ENCODE measurements around the gene ELFN1. TPM values are rescaled to one million over a fixed set of nuclear protein-coding genes. Genes with fewer than 3 reads are reported as not detected.

Gene ELFN1
- total RNA-seq, 1 experiment from 2014 or later = 0.69 TPM

DNA sequence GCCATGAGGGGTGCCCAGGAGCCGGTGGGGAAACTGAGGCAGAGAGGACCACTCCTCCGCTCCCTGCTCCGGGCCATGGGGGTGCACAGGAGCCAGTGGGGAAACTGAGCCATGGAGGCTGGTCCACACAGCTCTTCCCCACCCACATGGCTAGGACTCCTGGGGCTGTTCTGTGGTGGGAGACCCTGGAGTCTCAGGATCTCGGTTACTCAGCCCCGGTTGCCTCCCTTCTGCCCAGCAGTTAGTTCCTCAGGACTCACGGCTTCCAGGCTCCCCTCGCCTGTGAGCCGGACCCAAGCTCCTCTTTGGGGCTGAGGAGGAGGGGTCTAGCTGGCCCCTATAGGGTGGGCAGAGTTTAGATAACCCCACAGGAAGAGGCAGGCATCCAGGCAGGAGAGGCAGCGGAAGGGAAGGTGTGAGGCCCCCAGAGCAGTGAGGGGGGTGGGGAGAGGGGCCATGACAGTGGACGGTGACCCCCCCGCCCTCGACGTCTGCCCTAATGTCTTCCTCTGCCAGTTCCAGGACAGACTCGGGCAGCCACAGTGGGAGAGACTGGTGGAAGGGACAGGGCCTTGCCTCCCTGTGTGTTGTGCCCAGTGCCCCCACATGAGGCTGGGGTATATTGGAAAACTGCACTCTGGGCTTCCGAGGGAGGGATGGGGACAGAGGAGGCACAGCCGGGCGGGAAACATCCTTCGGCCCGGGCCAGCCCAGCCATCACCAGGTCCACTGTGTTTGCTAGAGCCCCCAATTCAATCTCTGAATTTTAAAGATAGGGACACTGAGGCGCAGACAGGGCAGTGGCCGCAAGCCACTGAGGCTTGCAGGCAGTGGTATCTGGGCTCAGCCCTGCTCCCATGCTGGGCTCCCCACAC, 4.3 kb downstream of the ELFN1 start:
- DNase-seq (no peak), ATAC-seq (no peak)
- ChIA-PET POLR2A (ENCODE audit: unreplicated experiment) (interaction anchor here (0.6 kb wide), 1 partner anchor 123 kb away, joined by 3 read pairs; no protein-coding TSS in a partner anchor), CTCF (no interaction called here)
- Histone ChIP-seq H3K36me3 (ENCODE audit: low read depth, low read length) (no peaks in the 10 kb centered on the region), H3K27ac (ENCODE audit: low read length) (no peak overlapping the region), H3K4me2 (ENCODE audit: low read length) (no peak overlapping the region), H3K9me3 (ENCODE audit: low read length) (no peaks in the 10 kb centered on the region), H3K4me1 (ENCODE audit: insufficient read depth, low read length) (no peaks in the 10 kb centered on the region), H3K9ac (ENCODE audit: low read length) (no peak overlapping the region), H2AFZ (ENCODE audit: low read length) (no peak overlapping the region), H3K9me2 (replicated peaks; ENCODE audit: low read length) (no peaks in the 10 kb centered on the region), H3K79me2 (ENCODE audit: low read length) (no peaks in the 10 kb centered on the region), H3F3A (ENCODE audit: low read length, unreplicated experiment) (no peaks in the 10 kb centered on the region), H4K20me1 (ENCODE audit: low read length) (no peaks in the 10 kb centered on the region), H3K27me3 (ENCODE audit: low read length) (peaks cover 58% of the 10 kb centered on the region), H3K4me3 (ENCODE audit: low read length) (no peak overlapping the region)
- BruUV-seq (replicated peaks) = no TSS peak
- TF ChIP-seq CTCF (conservative IDR thresholded peaks at IDR 0.05; ENCODE audit: low read depth, low read length) = no peak
- no peak for TF ChIP-seq EZH2phosphoT487 (IDR thresholded peaks at IDR 0.05; ENCODE audit: borderline replicate concordance, low read length)
- no peak for TF ChIP-seq EZH2 (IDR thresholded peaks at IDR 0.05; ENCODE audit: low read length, unreplicated experiment)
- intact Hi-C loops (cut with micrococcal nuclease) = no loop called here

- no peaks in the 10 kb centered on the region for H3F3A ChIP-seq (ENCODE audit: low read length, unreplicated experiment)
- DNase-seq (no peak), ATAC-seq (no peak)
- no peak overlapping the region for H2AFZ ChIP-seq (ENCODE audit: low read length)
- H3K27me3 ChIP-seq (ENCODE audit: low read length) = peaks cover 55% of the 10 kb centered on the region
- no peak overlapping the region for H3K27ac ChIP-seq (ENCODE audit: low read length)
- CTCF ChIA-PET = no interaction called here
- no peak overlapping the region for H3K4me3 ChIP-seq (ENCODE audit: low read length)
- no peaks in the 10 kb centered on the region for H3K79me2 ChIP-seq (ENCODE audit: low read length)
- no peaks in the 10 kb centered on the region for H4K20me1 ChIP-seq (ENCODE audit: low read length)
- no peaks in the 10 kb centered on the region for H3K36me3 ChIP-seq (ENCODE audit: low read depth, low read length)
- no peak for TF ChIP-seq CTCF (conservative IDR thresholded peaks at IDR 0.05; ENCODE audit: low read depth, low read length)
- TF ChIP-seq EZH2 (IDR thresholded peaks at IDR 0.05; ENCODE audit: low read length, unreplicated experiment) = no peak
- TF ChIP-seq EZH2phosphoT487 (IDR thresholded peaks at IDR 0.05; ENCODE audit: borderline replicate concordance, low read length) = no peak
- no peaks in the 10 kb centered on the region for H3K4me1 ChIP-seq (ENCODE audit: insufficient read depth, low read length)
- no peaks in the 10 kb centered on the region for H3K9me2 ChIP-seq (replicated peaks; ENCODE audit: low read length)
- BruUV-seq (replicated peaks) = no TSS peak
- H3K9me3 ChIP-seq (ENCODE audit: low read length) = no peaks in the 10 kb centered on the region
- no peak overlapping the region for H3K9ac ChIP-seq (ENCODE audit: low read length)
- POLR2A ChIA-PET (ENCODE audit: unreplicated experiment) = no interaction called here
- intact Hi-C loops (cut with micrococcal nuclease) = no loop called here
- no peak overlapping the region for H3K4me2 ChIP-seq (ENCODE audit: low read length)
These were observed 5.1 kb downstream of the ELFN1 start for GRCh38 chr7:1675036-1675671.
